Measurements from ENCODE around the gene SEM1.

DNA sequence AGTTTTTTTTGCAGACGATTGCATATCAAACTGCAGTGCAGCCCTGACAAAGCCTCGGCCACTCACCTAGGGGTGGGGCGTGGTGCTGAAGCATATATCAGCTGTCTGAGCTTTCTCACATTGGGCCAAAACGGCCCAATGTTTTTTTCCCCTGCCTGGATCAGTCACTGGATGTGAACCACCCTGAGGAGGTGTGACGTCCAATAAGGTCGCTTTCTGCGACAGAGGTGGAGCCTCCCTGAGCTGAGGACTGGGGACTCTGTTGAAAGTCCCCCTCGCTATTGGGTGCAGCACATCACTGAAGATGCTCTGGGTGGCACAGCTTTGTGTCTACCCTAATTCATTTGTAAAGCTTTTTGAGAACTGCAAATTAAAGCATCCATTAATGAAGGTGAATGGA lies 60.9 kb downstream of the SEM1 start:
- TF ChIP-seq ZC3H11A (IDR thresholded peaks at IDR 0.05): no peak
- TF ChIP-seq RFX5 (IDR thresholded peaks at IDR 0.05): no peak
- no peak for TF ChIP-seq CTCF (IDR thresholded peaks at IDR 0.05)
- TF ChIP-seq, protein P1, sequence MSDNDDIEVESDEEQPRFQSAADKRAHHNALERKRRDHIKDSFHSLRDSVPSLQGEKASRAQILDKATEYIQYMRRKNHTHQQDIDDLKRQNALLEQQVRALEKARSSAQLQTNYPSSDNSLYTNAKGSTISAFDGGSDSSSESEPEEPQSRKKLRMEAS (IDR thresholded peaks at IDR 0.05): no peak

All from A549 (cell line).